Esophagus muscularis mucosa (tissue), 4 donors: ENCODE measurements around the gene OR2T1.
"Not testable (repeated sequence)": the region's sequence is repeated elsewhere in the genome, so short reads cannot be mapped to it uniquely, and the experiment has no call there.

Source experiments
- EP300 ChIP-seq: sonication (generic); formaldehyde crosslinking; IDR thresholded peaks from one replicate; pipeline ENCODE4 v1.6.1; 2017; ENCODE audit warnings: antibody characterized with exemption
- POLR2AphosphoS5 ChIP-seq, 2 donors: sonication (generic); formaldehyde crosslinking; IDR thresholded peaks; one replicate each; pipeline ENCODE4 v1.6.1; 2017; ENCODE audit warnings: antibody characterized with exemption in 2 of 2
- TF ChIP-seq, protein P1 (sequence below), 3 experiments: fragments of 200-600 bp in 2 of 3; fragments of 450-650 bp in 1 of 3; sonication (generic) in 2 of 3; IDR thresholded peaks; one replicate each; pipeline ENCODE4 v1.5.1; 2017 to 2019; ENCODE audit warnings: antibody characterized with exemption in 3 of 3, mild to moderate bottlenecking in 2 of 3, moderate library complexity in 1 of 3

DNA sequence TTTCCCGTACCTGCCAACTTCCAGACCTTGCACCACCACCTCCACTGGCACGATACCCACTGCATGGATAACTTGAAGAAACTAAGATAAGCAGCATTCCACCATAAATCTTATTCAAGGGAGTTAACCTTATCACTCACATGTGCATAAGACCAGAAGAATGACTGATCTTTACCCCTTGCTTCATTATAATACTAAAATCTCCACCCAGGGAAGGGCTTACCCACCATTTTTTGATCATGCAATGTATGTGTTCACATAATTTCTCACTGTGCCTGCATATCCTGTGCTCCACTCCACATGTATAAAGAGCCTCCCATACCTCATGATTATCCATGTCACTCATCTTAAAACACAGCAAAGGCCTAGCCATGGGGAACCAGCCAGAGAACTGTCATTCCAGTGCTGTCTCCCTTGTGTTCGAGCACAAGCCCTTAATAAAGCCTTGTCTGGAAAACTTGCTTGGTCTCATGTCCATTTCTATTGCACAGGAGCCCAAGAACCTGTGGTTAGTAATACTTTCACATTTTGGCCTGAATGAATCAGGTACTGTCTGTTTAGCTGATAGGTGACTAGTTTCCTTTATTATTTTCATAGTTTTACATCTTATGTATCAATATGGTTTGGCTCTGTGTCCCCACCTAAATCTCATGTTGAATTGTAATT, 24.8 kb downstream of the OR2T1 start:
- not testable (repeated sequence) for TF ChIP-seq EP300; POLR2AphosphoS5 (IDR thresholded peaks at IDR 0.05)
- TF ChIP-seq, protein P1, sequence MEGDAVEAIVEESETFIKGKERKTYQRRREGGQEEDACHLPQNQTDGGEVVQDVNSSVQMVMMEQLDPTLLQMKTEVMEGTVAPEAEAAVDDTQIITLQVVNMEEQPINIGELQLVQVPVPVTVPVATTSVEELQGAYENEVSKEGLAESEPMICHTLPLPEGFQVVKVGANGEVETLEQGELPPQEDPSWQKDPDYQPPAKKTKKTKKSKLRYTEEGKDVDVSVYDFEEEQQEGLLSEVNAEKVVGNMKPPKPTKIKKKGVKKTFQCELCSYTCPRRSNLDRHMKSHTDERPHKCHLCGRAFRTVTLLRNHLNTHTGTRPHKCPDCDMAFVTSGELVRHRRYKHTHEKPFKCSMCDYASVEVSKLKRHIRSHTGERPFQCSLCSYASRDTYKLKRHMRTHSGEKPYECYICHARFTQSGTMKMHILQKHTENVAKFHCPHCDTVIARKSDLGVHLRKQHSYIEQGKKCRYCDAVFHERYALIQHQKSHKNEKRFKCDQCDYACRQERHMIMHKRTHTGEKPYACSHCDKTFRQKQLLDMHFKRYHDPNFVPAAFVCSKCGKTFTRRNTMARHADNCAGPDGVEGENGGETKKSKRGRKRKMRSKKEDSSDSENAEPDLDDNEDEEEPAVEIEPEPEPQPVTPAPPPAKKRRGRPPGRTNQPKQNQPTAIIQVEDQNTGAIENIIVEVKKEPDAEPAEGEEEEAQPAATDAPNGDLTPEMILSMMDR (IDR thresholded peaks at IDR 0.05) = not testable (repeated sequence)
